Left forelimb (tissue), 1 donor: Measurements from ENCODE around the gene KIDINS220.

Experiments
- DNase-seq: peaks from one replicate; pipeline ENCODE4 v3.0.0-alpha.2; 2018; ENCODE audit warnings: low spot score

Gene KIDINS220

DNA sequence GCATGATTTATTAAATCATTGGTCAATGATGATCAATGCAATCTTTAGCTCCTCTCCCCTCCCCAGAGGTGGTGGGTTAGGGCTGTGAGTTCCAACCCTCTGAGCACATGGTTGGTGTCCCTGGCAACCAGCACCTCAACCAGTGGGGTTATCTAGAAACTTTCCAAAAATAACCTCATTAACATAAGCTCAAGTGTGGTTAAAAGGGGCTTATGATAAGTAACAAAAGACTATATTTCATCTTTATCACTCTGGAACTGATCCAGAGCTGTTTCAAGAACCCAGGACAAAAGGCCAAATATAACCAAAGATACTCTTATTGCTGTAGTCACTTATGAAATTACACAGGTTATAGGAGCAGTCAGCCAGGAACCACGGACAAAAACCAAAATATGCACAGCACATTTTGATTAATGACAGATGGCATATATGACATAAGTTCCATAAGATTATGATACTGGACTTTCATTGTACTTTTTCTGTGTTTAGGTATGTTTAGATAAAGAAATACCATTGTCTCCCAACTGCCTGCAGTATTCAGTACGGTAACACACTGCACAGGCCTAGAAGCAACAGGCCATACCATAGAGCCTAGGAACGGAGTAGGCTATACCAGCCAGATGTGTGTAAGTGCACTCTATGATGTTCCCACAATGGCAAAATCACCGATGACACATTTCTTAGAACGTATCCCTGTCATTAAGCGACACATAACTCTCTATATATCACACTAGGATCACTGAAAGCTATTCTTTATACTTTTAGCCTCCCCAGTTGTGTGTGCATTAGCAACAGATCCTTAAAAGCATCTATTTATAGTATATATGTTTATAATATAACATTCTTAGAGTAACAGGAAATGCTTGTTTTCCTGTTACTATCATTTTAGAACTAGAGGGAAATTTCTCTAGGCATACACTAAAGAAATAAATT, 31.9 kb downstream of the KIDINS220 start:
- no peak for DNase-seq

DNA sequence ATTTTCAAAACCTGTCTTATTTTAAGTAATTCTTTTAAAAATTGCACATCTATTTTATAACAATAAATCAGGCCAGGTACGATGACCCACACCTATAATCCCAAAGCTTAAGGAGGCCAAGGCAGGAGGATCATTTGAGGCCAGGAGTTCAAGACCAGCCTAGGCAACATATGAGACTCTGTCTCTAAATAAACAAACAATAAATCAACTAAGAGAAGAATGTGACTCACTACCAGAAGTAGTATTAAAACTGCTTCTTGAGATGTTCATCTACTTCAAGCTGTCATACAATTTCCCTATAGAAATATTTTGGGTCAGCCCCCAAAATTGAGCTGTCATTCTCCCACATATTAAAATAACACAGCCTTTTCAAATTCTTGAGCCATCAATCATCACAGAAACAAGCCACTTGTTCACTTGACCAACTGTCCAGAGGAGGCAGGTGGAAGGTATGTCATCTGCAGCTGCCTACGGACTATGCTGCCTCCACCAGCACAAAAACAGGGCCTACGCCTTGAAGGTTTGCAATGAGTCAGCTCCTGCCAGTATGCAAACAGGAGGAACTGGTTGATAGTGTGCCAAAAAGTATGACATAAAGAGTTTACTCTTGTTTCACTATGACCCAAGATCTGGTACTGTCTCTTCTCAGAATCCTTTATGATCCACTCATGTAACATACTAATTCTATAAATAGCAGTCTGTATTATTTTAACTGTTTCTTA, 33.6 kb downstream of the KIDINS220 start:
- DNase-seq = no peak

DNA sequence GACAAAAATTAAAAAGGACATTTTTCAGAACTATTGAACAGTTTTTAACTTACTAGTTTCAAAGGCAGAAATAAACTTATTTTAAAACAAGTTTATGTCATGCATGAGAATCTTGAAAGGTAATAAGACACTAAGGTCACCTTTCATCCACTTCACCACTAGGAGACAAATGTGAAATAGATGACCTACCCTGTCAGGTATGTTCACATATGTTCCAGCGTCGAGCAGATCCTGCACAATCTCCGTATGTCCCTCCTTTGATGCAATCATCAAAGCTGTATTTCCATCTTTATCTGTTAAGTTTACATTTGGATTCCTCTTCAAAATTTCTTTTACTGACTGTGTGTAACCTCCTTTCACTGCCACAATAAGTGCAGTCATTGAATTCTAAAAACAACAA, 34.7 kb downstream of the KIDINS220 start:
- DNase-seq = no peak

DNA sequence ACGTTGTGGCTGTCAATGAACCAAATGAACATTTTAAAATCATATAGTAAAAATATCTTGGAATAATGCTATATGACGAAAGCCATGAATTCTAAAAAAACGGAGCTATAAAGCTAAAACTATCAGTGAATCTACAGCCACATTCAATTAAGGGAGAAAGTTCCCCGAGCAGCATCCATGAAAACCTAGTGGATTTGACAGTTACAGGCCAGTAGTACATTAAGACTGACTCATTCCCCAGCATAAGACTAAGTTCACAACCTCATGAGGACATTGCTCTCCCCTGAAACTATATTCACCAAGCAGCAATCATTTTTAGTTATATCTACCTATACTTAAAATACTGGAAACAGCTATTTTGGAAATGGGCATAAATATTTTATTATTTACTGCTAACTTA, 36.6 kb downstream of the KIDINS220 start:
- no peak for DNase-seq

DNA sequence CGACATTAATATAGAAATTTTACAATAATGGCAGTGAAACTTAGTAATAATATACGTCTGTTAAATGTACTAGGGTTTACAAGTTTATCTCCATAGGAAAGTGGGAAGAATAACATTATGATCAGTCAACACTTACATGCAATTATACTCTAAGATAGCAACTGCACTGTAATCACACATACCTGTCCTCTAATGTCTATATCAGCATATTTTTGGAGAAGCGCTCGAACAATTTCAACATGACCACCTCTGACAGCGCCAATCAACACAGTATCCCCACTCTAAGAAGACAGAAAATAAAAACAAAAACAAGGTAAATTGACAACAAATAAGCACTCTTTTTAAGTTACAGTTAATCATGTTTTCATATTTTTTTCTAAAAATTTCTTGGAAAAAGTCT, 37.2 kb downstream of the KIDINS220 start:
- no peak for DNase-seq

DNA sequence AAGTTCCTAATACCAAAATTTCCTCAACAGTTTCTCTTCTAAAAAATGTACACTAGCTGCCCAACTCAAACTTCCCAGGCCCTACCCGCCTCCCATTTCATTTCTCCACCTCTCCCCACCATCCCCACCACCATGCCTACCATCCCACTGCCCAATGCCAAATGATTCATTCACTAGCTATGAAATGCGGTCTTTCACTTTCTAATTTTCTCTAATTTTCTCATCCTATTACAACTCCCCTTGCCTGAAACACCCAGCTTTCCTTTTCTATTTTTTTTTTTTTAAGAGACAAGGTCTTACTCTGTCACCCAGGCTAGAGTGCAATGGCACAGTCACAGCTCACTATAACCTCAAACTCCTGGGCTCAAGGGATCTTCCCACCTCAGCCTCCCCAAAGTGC, 38.4 kb downstream of the KIDINS220 start:
- no peak for DNase-seq

DNA sequence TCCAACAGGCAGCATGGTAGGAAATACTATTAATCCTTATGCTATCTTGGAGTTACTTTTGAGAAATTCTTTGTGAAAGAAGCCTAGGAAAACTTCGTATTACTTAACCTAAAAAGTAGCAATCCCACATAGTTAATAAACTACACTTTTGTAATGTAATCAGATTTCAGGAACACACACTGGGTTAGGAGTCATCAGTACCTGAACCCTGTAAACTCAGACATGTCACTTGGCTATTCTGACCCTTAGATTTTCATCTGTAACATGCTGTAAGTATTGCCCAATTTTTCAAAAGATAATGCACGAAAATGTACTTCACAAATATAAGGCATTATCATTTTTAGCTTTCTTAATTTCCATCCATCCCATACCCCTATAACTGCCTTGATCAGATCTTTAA, 39.0 kb downstream of the KIDINS220 start:
- DNase-seq = no peak

DNA sequence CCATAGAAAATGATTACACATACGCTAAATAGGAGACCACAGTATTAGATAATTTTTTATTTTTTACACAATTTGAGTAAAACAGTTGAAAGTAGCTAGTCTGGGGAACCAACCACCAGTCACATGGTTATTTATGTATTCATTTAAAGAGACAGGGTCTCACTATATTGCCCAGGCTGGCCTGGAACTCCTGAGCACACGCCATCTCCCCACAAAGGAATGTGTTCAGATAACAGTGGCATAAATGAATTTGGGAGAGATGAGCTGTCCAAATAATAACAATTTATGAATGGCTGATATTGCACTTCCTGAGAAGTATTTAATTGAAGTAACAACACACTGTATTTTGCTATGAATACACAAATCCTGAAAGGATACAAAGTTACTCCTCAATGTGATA, 39.7 kb downstream of the KIDINS220 start:
- DNase-seq = no peak

DNA sequence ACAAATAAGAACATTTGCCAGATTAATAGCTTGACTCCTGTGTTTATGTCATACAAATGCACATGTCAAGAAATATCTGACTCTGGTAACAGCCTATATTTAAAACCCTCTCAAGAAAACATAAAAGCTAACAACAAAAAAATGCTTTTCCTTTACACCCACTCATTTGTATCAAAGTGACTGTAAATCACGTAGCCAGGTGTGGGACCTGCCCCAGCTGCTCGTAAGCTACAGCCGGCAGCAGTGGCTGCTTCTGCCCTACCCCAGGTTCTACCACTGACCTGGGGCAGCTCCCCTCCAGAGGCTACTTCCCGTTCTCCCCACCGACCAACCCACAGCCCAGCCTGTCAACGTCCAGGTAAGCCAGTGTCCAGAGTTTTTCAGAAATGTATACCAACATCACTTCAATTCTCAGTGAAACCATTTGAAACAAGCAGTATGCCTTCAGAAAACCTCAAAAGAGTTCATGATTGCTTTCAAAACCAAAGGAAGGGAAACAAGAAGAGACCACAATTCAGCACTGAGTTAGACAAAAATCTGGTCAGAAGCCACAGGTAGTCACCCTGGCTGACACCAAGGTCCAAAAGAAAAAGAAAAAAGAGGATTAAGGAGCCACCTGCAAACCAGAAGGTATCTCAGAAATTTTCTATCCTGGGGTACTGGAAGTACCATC, 40.4 kb downstream of the KIDINS220 start:
- DNase-seq = no peak

DNA sequence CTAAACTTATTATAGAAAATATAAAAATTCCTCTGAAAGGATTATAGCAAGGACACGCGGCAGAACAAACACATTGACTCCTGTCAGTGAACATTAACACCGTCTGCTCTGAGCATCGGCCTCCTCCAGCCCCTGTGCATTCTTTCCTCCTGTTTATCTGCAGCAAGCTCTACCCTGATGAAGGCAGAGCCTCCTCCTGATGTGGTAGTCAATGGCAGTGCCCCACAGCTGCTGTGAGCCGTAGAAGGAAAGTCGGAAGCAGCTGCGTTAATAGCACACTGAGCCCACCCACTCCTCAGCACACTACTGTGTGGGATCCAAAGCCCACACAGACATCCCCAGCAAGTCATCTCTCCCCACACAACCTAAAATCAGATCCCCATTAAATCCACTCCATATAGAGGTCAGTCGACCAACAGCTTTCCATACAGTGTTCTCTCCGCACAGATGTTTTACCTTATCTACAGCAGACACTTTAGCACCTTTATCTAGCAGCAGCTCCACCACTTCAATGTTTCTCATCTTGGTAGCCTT, 41.0 kb downstream of the KIDINS220 start:
- no peak for DNase-seq

DNA sequence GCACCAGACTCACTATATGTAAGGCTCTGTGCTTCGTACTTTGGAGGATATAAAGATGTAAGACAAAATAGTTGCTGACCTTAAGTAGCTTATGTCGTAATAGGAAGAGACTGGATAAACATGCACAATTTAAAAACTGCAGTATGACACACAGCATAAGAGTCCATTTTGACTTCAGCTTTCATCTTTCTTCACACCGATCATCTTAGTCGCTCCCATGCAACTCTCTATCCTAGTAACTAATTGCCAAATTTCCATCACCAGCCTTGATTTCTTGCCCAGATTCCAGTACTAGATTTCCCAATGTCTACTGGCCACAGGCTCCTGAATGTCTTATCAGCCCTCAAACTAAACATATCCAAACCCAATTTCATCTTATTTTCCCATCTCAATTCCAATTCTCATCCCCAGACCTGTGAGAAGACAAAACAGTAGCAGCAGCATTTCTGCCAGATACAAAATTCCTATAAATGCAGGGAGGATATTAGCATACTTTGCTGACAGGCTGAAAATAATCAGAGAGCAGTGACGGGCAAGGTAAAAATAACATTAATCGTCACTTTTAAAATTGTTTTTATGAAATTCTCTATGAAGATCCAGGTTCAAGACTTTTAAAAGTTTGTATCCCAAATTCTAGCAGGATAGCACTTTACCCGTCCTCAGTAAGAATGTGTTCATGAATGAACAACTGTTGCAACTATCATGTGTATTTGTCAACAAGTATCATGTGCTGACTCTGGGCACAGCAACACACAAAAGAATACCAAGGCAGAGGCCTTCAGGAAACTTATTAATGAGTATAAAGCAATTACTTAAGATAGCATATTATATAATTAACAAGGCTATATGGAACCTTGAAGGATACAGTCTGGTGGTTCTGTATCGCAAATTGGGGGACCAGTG, 42.2 kb downstream of the KIDINS220 start:
- DNase-seq = no peak

DNA sequence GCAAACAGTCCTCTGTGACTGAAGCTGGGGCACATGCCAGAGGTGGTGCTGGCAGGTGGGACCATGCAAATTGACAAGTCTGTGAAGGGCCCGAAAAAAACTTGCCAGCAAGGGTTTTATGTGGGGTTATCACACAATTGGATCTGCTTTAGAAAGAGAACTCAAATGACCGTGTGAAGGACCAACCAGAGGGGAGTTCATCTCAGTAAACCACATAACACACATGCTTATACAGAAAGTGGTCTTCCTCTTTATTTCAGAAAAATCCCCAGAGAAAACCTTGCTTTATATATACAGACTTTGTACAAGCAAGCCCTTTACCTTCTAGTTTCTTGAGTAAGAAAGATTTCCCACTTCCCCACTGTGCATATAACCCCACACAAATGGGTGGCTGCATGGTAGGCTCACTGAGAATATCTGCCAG, 46.7 kb downstream of the KIDINS220 start:
- DNase-seq = no peak

DNA sequence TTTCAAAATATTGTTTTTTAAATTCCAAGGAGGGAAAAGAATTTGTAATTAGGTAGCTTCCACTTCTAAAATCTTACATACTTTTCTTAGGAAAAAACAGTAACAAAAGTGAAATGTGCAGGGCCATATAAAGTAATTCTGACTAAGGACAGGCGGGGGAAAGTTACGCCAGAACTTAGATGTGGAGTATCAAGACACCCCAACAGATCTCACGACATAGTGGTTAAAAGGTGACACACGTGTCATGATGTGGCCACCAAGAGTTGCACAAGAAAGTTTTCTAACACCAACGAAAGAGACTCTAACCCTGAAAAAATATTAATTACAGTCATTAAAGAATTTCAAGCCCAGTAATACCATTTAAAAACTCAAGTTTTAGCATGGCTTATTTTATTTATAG, 51.0 kb downstream of the KIDINS220 start:
- DNase-seq = no peak

DNA sequence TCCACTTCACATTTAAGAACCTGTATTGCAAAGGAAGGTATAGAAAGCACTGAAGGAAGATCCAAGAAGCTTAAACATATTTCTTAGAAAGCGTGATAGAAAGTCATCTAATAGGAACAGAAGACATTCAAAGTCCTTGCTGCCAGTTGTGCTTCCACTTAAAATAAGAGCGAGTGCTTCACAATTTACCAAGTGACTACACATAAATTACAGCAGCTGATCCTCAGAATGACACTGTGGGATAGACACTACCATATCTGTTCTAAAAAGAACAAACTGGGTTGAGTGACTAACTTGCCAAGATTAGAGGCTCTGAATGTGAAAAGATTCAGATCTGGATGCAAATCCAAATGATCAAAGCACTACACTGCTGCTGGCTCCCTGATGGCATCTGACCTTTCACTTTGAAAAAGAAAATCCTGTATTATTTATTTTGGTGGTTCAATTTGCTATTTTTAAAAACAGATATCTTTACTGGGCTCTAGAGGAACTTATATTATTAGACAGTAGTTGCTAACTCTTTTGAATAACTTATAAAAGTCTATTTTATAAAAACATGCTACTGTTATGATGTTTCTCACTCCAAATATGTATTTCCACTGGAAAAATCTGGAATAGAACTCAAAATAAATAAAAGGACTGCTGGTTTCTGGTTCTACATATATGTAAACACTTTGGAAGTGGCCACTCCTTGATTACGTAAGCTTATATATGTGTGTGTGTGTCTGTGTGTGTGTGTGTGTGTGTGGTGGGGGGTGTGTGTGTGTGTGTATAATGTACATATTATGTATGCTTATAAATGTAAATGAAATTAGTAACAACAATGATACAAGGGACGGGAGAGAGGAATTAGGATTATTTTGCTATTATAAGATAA, 57.4 kb downstream of the KIDINS220 start:
- DNase-seq = no peak

DNA sequence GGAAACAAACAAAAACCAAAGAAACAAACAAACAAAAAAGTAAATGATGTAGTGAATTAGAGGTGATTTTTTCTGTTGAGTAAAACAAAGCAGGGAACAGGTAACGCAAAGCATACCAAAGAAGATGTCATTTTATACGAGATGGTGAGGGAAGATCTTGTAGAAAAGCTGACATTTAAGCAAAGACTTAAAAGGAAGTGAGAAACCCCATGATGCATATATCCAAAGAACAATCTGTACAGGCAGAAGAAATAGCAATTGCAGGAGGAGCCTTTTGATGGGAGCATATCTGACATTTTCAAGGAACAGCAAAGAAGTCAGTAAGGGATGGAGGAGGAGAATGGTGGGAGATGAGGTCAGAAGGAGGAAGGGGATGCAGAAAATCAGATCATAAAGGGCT, 63.0 kb downstream of the KIDINS220 start:
- DNase-seq = no peak

DNA sequence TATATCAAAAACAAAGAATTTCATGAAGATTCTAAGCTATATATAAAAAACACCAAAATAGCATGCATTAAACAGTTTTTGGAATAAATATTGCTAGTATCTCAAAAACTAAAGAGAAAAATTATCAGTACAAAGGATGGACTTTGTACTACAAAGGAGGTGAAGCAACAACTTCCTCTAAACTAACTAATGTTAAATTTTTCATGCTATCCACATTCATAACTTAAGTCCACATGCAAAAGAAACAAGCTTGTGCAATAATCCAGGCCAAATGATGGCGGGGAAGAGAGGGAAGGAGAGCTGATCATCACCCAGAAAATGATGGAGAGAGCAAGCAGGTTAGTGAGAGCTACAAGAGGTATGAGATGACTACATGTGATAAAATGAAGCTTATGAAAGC, 70.1 kb downstream of the KIDINS220 start:
- no peak for DNase-seq

DNA sequence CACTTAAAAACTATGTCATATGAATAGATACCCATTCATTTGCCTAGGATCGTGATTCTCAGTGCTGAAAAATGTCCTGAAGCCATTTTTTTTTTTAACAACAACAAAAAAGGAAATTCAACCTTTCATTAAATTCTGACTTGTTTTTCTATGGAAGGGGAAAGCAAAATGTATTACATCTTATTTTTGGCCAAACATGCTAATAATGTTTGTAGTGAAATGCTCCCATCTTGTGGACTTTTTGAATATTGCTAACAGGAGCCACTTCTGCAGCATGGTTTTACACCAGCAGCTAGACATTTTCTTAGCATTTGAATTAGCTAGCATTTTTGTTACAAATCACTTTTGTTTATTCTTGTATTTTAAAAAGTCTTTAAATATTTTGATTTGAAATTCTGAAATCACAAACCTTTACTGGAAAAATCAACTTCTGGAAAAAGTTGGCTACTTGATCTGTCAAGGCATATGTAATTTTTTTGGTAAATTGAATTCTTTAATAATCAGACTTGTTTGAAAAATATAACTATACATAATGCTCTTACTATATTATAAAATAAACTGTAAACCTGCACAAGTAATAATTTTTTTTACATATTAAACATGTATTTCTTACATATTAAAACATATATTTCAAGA, 75.8 kb downstream of the KIDINS220 start:
- DNase-seq = no peak

DNA sequence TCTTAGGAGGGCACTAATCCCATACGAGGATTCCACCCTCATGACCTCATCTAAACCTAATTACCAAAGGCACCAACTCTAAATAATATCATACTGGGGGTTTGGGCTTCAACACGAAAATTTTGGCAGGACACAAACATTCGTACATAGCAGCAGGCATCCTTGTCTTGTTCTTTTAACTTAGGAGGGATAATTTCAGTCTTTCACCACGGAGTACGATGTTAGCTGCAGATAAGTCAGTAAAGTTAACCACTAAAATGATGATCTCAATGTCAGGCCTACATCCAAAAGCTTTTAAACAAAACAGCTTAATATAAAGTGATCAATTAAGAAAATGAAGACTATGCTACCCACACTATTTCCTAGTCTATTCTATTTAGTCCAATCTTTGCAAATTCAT, 80.7 kb downstream of the KIDINS220 start:
- DNase-seq = no peak

DNA sequence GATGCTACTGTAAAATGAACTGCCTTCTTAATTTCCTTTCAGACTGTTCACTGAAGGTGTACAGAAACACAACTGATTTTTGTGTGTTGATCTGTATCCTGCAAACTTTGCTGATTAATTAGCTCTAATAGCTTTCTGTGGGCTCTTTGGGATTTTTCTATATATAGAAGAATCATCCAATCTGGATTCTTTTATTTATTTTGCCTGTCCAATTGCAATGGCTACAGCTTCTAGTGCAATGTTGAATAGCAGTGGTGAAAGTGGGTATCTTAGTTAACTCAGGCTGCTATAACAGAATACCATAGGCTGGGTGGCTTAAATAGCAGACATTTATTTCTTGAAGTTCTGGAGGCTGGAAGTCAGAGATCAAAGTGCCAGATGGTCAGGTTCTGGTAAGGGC, 81.2 kb downstream of the KIDINS220 start:
- no peak for DNase-seq
